NCI-H2081 (cell line): Measurements from ENCODE around the gene CFAP221.

Source experiments
- DNase-seq, 2 experiments: peaks; one replicate each; lab custom pipeline; 2025; lab: John Stamatoyannopoulos, UW

CFAP221 gene

GRCh38 chr2:119700866-119701265, 156.6 kb downstream of the CFAP221 start:
- no peak for DNase-seq

DNA sequence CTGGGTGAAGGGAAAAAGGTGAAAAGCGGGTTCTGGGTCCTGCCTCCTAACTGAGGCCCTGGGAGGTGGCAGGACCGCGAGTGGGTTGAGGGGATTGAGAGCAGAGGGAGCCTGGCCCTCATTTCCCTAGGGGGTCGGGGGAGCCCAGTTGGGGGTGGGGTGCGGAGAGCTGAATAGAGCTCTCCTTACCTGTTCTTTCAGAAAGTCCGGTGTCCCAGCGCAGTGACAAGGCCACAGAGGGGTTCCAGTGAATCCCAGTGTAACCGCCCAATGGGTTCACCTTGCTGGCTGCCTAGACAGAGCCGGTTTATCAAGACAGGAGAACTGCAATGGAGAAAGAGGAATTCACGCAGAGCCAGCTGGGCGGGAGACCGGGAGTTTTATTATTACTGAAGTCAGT, 157.1 kb downstream of the CFAP221 start:
- DNase-seq, result no peak

DNA sequence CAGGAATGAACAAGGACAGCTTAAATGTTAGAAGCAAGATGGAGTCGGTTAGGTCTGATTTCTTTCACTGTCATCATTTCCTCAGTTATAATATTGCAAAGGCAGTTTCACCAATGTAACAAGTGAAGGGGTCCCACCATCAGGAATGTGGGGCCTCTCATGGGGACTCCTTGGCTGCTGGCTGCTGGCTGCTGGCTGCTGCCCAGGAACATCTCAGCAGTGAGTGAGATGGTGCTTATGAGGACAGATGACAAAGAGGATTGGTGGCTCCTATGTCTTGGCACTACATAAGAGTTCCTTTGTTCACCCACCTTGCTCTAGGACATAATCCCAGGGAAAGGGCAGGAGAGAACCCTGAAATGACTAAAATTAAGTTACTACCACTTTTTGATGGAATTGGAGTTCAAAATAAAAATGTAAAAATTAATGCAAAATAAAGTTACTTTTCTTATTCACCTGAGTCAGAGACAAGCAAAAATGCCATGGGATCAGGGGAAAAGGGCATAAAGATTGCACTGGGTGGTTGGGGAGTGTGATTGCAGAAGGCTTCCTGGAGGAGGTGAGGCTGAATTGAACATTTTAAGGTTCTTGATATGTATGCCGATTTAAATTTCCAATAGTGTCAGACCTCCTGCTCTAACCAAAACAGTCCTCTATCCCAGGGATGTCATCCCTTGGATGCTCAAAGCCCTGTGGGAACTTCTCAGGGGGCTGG, 158.1 kb downstream of the CFAP221 start:
- no peak for DNase-seq

DNA sequence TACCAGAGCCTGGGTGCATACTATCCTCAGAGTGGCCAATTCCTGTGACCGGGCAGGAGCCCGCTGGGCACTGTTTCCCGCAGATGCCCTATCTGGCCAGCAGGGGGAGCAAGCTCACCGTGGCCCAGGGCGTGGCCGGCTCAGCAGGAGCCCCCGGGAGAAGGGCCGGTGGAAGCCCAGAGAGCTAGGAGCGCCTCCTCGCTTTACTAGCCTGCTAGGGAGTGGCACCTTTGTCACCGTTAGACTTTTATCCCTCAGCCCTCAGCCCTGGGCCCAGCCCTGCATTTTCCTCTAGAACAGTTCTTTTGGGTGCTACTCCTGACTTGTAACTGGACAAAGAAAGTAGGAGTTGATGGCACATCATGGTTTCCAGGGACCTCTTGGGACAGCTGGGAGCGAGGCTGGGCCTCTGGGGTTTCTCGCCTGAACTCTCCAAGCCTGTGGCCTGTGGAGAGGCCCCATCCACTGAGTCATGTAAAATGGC, 158.7 kb downstream of the CFAP221 start:
- DNase-seq, result peak; percentile 42 to 53

DNA sequence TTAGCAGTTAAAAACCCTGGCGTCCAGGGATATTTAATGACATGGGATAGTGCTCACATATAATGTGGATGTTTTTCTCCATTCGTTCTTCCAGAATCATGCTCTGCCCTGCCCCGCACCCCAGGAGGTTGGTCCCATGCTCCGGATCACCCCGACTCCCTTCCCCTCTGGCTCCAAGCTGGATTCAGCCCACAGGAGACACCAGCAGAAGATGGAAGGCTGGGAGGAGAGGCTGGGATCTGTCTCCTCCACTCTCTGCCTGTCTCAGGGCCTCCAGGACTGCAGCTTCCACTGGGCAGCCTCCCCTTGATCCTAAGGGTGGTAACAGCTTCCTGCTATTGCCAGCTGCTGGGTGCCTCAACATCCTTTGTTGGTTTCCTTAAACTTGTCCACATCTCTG, 159.3 kb downstream of the CFAP221 start:
- DNase-seq, result no peak

GRCh38 chr2:119704670-119705120, 160.4 kb downstream of the CFAP221 start:
- DNase-seq, result no peak

- DNase-seq, result no peak
Measured at GRCh38 chr2:119706221-119706620, 162.0 kb downstream of the CFAP221 start.
